NCI-H524 treated with DMSO at 0.1 percent for 48 hours (cell line): Measurements from ENCODE around the gene SSH2.

Source experiments
- DNase-seq: peaks from one replicate; lab custom pipeline; 2025; lab: John Stamatoyannopoulos, UW

The SSH2 gene

DNA sequence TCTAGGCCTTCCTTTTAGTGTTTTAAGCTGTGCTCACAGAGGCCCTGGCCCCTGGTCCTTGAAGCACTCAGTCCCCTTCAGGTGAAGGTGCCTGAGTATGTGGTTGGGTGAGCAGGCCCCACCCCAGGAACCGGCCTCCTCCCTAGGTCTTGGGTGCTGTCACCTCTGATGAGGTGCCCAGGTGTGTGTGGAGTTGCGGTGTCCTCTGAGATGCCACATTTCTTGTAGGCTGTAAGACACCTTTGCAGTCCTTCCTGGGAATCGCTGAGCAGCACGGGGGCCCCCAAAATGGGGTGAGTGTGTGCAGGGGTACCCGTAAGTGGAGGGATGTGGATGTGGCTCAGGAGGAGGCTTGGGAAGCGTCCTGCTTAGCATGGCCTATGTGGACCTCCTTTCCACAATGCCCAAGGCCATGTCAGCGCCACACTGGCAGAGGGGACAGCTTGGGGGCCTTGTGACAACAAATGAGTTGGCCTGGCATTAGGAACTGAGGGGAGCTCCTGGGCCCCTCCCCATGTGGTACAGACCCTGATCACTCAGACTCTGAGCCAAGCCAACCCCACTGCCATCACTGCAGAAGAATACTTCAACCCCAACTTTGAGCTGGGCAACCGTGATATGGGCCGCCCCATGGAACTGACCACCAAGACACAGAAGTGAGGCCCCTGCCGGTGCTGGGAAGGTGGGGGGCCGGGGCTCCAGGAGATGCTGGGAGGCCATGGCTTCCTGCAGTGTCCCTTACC, 318.5 kb downstream of the SSH2 start:
- no peak for DNase-seq

DNA sequence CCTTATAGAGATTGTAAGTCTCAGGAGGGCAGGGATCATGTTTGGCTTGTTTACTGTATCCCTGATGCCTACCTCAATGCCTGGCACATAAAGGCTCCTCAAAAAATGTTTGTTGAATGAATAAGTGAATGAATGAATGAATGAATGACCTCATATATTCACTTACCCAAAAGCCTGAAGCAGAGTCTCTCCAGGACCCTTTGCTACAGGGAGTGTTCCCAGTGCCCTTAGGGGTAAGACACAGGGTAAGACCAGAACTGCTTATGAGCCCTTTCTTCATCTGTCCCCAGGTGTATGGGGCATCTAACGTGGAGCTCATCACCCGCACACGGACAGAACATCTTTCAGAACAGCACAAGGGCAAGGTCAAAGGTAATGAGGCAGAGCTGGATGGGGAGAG, 319.6 kb downstream of the SSH2 start:
- DNase-seq = no peak

DNA sequence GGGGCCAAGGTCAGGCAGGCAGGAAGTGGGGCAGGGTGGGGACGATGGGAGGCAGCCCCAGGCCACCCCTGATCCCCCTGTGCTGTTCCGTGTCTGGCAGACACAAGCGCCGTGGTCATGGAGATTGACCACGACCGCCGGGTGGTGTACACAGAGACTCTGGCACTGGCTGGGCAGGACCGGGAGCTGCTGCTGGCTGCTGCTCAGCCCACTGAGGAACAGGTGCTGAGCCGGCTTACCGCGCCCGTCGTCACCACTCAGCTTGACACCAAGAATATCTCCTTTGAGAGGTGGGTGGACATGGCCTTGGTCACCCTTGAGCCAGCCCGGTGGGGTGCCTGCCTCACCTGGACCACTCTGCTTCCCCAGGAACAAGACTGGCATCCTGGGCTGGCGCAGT, 321.0 kb downstream of the SSH2 start:
- no peak for DNase-seq

DNA sequence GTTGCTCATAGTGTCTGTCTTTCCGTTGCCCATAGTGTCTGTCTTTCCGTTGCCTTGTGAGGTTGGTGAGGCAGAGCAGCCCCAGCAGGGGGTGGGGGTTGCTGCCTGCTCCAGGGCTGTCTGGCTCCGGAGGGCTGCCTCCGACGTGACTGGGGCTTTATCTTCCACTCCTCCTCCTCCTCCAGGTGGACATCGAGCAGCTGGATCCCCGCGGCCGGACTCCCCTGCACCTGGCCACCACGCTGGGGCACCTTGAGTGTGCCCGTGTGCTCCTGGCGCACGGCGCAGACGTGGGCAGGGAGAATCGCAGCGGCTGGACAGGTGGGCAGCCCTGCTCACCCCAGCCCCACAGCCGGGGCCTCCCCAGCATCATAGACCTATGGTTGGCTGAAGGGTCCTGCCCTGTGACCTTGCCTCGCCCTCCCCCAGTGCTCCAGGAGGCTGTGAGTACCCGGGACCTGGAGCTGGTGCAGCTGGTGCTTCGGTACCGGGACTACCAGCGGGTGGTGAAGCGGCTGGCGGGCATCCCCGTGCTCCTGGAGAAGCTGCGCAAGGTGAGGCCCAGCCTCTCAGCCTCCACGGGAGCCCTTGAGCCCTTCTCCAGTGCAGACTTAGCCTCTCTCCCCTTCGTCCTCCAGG, 322.4 kb downstream of the SSH2 start:
- no peak for DNase-seq

DNA sequence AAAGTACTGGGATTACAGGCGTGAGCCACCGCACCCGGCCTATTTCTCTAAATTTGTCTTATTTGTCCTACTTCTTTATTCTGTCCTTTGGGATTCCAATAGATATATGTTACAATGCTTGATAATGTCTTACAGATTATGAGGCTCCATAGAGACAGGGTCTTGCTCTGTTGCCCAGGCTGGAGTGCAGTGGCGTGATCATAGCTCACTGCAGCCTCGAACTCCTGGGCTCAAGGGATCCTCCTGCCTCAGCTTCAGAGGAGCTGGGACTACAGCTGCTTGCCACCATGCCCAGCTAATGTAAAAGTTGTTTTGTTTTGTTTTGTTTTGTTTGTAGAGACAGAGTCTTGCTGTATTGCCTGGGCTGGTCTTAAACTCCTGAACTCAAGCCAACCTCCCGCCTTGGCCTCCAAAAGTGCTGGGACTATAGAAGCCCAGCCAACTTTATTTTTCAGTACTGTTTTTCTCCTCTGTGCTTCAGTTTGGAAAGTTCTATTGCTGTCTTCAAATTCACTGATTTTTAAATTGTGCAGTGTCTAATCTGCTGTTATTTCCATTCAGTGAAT, 326.8 kb downstream of the SSH2 start:
- no peak for DNase-seq

DNA sequence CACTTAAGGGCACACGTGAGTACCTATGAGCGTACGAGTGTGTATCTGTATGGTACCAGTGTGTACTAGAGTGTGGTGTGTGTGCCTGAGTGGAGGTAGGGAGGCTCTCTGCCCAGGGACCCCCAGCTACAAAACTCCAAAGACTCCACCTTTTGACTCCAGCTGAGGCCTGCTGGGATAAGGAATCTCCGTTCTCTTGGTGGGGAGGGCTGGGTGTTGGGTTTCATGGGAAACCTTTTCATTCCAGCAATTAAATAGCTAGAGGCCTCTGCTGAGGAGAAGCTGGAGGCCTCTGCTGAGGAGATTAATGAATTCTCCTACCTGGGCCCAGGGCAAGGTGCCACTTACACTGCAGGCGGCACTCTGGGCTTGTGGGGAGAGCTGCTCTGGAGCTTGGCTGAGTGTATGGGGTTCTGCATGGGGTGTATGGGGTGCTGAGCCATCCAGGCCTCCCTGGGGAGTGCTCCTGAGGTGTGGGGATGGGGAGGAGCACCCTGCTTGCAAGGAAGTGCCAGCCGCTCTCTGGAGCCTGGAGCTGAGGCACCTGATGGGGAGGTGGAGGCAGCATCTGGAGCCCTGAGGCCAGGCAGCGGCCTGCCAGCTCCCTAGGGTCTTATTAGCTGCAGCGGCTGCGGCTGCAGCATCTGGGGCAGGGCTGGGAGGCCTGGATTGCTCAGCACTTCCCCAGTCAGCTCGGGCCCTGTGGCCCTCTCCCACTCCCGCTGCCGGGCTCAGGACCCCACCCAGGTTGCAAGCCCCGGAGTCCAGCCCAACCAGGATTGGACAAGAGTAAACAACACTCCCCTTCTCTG, 332.5 kb downstream of the SSH2 start:
- peak; percentile 18 for DNase-seq

DNA sequence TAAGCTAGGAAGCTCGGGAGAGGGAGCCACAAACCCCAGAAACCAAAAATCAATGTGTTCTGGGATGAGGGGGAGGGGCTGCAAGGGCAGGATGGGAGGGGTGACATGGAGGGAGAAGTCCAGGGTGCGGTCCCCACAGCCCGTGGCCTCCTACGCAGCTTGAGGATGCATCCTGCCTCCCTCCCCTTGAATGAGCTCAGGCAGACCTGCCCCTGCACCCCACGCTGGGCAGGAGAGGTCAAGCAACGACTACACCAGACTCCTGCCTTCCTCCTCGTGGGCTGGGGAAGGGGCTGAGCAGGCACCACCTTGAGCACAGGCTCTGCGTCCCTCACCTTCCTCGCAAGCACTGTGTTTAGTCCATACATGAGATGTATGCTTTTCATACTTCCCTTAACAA, 333.2 kb downstream of the SSH2 start:
- no peak for DNase-seq

DNA sequence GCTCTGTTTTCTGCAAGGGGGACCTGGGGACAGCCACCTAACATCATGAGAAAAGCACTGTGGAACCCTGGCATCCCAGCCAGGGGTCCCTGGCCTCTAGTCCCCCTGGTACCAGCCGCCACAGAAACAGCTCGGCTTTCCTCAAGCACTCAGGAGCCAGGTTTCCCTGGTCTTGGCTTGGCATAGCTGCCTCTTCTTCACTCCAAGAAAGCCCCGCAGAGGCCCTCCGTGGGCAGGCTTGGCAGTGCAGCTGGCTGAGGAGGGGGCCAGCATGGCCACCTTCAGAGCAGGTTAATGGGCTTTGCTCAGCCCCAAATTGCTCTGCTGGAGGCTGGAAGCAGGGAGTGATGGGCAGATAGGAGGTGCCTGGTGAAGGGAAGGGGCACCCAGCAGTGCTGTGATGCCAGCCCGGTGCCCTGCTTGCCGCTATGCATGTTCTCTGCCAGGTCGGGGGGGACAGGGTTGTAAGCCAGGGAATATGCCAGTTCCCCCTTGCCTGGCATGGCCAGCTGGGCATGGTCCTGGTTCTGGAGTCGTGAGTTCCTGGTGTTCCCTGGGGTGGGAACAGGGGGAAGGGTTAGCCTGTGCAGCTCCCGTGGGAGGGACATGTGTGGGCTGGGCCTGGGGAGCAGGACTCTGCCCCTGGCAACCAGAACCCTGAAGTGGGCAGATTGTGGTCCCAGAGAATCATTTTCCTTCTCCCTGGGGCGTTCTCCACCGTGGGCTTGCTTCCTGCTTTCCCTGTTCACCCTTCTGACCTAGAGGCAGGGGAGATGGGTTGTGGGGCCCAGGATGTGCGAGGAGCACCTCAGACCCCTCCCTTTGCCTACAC, 333.9 kb downstream of the SSH2 start:
- no peak for DNase-seq

DNA sequence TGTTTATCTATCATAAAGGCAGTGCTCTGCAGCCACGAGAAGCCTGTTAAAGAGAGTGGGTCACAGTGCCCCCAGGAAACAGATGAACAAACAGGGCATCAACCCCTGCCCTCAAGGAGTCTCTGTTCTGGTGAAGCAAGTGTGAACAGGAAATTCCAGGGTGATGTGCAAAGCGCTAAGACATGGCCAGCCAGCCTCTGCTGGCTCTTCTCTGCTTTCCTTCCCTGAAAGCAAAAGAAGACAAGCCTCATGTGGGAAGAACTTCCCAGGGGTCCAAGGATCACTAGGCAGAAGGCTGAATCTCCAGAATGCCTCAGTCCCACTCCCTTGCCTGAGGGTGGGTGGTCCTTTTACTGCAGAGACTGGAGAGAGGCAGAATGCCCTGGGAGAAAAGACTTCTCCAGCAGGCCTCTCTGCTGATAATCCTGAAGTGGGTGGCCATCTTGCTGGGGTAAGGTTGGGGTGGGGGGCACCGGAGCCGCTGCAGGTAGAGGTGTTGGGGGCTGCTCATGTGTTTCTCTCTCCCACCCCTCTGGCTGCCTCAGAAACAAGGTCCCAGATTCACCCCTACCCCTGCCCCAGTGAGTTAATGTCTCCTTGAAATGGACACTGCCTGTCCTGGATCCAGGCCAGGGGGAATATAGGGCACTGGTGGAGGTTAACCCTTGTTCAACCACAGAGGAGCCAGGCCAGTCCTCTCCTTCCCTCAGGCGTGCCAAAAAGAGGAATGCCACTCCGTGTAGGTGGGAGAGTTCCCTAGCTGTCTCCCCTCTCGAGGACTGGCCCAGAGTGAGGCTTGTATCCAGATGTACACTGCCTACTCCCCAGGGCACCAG, 334.7 kb downstream of the SSH2 start:
- no peak for DNase-seq

DNA sequence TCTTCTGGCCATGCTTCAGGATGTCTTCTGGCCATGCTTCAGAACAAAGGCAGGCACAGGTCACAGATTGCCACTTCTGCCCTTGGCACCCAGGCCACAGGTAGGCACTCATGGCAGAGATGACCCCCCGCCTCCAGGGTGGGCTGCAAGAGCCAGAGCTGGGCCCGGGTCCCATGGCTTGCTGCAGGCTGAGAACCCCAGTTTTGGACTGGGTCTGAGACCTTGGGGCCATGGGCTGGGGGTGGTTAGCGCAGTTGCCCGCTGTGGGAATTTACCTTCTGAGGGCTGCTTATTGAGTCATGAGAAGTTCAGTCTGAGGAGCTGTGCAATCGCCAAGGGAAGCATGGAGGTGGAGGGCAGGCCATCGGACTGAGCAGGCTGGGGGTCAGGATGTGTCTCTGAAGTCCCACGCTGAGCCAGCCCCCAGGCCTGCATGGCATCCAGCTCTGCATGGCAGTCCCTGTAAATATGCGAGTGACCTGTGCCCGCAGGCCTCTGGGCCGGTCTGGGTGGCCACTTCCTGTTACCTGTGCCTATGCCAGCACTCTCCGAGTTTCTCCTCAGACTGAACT, 335.4 kb downstream of the SSH2 start:
- no peak for DNase-seq

DNA sequence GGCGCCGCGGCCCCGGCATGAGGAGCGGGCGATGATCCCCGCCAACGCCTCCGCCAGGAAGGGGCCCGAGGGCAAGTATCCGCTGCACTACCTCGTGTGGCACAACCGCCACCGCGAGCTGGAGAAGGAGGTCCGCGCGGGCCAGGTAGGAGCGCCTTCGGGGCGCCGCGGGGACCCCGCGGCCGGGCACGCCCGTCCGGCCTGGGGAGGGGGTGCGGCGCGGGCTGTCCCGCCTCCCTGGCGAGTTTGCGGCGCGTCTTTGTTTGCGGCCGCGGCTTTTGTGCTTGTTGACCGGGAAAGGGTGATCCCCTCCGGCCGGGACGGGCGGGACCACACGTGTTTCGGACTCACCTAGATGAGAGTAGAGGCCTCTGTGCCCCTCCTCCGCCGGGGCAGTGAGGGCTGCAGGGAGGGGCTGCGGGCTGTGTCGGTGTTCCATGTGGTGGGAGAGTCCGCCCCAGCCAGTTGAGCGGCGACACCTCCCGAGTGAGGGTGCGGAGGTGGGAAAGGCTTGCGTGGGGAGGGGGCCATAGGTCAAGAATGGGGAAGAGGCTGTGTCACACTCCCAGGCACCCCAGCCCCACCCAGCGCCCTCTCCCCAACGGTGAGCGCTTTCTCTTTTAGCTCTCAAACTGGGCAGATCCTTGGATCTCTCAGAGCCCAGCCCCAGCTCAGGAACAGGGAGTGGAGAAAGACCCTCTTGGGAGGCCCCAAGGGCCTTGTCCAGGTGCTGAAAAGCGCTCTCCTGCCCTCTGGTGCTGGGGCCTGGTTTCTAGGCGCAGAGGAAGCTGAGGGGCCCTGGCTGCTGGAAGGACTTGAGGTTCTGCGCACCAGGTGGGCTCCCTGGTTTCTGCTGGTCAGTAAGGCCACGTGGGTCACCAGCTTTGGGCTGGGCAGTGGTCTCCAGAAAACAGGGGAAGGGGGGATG, 336.2 kb downstream of the SSH2 start:
- no peak for DNase-seq

DNA sequence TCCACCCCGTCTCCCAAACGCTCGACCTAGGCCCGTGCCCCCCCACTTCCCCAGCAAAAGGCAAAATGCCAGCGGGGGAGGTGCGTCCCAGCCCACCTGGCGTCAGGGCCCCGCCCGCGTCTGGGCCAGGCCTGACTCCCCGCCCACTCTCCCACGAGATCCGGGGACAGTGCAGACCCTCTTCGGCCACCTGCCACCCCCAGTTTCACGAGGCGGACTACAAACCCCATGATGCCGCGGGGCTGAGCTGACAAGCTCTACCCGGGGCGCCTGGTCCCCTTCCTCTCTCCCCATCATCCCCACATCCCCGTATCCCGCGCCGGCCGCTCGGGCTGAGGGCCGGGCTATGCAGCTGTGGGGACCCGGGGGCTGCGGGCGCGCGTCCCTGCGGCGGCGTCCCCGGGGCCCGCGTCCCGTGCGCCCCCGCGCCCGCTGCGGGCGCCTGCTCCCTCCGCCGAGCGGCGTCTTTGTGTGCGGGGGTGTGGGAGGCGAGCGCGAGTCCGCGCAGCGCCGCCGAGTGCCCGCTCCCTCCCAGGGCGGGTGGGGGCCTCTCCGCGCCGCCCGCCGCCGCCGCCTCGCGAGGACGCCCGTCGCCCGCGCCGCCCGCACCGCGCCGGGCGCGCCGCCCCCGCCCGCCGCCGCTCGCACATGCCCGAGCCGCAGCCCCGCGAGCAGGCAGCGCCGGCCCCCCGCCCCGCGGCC, 337.0 kb downstream of the SSH2 start, which contains the start of gene ANKRD13B:
ANKRD13B (plus strand) TSS at position 283 of the 702 bp plus-strand sequence. CDS start 490 bp downstream, outside the sequence.
- peak; percentile 68 for DNase-seq

DNA sequence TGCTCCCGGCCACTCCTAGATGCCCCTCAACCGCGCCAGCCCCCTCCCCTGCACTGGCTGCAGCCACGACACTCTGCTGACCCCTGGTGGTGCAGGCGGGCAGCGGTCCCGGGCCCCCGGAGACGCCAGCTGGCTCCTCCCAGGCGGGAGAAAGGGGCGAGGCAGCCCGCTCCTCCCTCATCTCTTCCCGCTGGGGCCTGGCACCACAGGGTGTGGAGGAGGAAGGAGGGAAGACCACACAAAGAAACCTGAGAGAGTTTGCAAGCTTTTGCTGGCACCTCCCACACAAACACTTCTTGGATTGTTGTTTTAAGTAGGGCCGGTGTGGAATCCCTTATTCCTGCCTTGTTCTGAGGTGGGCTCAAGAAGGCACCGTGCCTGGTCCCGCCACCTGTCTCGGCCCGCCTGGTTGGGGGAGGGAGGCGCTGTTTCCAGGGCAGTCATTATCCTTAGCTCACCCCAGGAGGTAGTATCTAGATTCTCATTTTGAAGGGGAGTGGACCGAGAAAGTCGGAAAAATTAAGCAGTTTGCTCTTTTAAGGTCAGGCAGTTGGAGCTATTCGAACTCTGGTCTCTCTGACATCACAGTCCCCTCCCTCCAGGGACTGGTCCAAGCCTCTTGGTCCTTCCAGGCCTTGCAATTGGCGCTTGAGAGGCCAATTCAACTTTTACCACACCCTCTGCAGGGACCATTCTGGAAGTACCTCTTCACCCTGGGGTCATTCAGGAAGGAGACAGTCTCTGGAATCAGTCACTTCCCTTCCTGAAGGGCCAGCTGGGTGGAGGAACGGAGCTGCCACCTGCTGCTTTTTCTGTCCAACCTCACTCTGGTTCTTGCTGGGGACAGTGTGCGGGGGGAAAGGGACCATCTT, 338.1 kb downstream of the SSH2 start:
- peak; percentile 87 for DNase-seq

DNA sequence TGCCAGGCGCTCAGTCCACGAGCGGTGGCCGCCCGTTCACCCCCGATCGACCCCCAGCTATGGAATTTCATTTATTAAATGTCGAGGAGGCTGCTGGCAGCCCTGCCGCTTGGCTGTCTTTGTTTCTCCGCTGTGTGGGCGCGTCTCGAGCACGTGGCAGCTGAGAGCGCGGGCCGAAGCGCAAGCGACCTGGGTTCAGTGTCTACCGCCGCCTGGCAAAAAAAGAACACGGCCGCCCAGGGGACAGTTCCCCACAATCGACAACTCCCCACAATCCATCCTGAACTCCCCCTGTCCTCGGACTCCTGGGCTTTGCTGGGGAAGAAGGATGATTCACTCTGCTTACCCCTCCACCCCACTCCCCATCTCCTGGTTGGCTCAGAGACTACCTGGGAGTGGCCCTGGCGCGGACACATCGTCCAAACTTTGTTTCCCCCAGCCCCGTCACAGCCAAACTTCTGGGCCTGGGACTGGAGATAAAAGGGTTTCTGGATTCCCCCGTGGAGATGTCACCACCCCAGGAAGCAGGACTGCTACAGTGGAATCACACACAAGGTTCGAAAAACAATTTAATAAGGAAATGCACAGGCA, 338.8 kb downstream of the SSH2 start:
- no peak for DNase-seq

DNA sequence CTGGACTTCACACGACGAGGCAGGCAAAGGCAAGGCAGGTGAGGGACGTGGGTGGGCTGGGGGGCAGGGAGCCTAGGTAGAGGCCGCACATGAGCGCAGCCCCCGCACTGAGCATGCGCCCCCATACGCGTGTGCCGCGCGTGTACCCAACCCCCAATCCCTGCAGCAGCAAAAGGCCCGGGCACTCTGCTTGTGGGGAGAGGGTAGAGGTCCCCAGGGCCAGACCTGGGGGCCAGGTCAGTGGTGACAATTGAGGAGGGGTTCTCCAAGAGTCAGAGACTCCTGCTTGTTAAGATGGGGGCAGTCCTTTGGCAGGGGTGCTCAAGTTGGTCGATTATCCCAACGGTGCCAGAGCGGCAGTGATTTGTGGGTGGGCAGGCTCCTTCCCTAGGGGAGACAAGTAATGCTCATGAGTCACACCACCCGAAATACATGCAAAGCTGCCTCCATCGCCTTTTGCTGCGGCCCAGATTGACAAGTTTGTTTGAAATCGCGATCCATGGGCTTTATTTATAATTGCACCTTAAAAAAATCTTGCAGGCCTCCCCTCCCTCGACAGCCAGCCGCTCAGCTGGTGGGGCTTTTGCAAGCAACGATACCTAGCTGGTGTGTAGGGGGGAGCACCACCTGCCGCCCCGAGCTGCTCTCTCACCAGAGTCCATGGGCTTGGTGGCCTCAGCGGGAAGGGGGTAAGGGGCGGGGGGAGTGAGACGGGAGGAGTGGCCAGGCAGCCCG, 339.4 kb downstream of the SSH2 start:
- peak; percentile 76 for DNase-seq
